Left cardiac atrium (tissue), 4 donors: ENCODE data around the gene RNF11. TPM values are rescaled to one million over a fixed set of nuclear protein-coding genes. Genes with fewer than 3 reads are reported as not detected.
A peak's percentile ranks its signal among the peaks of the same experiment; 100 is the strongest.
"Not testable (repeated sequence)": the region's sequence is repeated elsewhere in the genome, so short reads cannot be mapped to it uniquely, and the experiment has no call there.

Experiments
- ATAC-seq, 2 donors: fragments of 200-7000 bp; cut with Tn5 transposase; one replicate each; pipeline ENCODE4 v1.9.1; 2020; ENCODE audit warnings: mild to moderate bottlenecking in 2 of 2, moderate library complexity in 2 of 2
- DNase-seq: peaks from one replicate; pipeline ENCODE4 v3.0.0-alpha.2; 2020
- intact Hi-C, 2 donors: fragments of 100-400 bp; cut with DNase I; formaldehyde crosslinking; loops; one replicate each; pipeline versions ENCODE4 v1.14.1 to v1.15.1; 2022 to 2023
- total RNA-seq, 2 donors: library from RNA; stranded (reverse); fragmentation: NEBNext Ultra II Directional; extraction: Animal tissue kit (Norgen Biotek cat#: 25700); gene quantifications; one replicate each; pipeline ENCODE4 v1.2.1, GENCODE V29; 2021
- donor health status: DM: no; HTN: yes; CAD: no.
- donor health status: DM: no; HTN: yes; CAD: no; lungs with severe emphysema.
- donor health status: DM: yes; HTN: yes; CAD: no.
- donor health status: Dilated cardiomyopathy.

The RNF11 gene
- total RNA-seq, 2 donors from 2014 or later: 102 to 103 TPM

GRCh38 chr1:51222809-51223208 is 13.3 kb upstream of the RNF11 start:
- DNase-seq: no peak
- intact Hi-C loops: no loop called here
- peak in 1 of 2 donors; percentile 12 for ATAC-seq

GRCh38 chr1:51224255-51224654 is 11.8 kb upstream of the RNF11 start:
- intact Hi-C loops: no loop called here
- no peak for ATAC-seq

GRCh38 chr1:51227231-51227960 is 8.7 kb upstream of the RNF11 start:
- ATAC-seq, DNase-seq, intact Hi-C loops: not testable (repeated sequence)

More at GRCh38 chr1:51224255-51224654, 11.8 kb upstream of the RNF11 start:
- DNase-seq: no peak

GRCh38 chr1:51228471-51228870 is 7.6 kb upstream of the RNF11 start:
- intact Hi-C loops, DNase-seq, ATAC-seq: not testable (repeated sequence)

- DNase-seq (no peak), ATAC-seq (no peak)
- intact Hi-C loops: no loop called here
Measured at GRCh38 chr1:51230501-51231078, 5.5 kb upstream of the RNF11 start.

GRCh38 chr1:51231120-51231519 is 5.0 kb upstream of the RNF11 start:
- ATAC-seq: no peak
- no peak for DNase-seq
- intact Hi-C loops: no loop called here

- DNase-seq (no peak), ATAC-seq (no peak)
- intact Hi-C loops: no loop called here
Measured at GRCh38 chr1:51231896-51232295, 4.2 kb upstream of the RNF11 start.

GRCh38 chr1:51234236-51234635 is 1.8 kb upstream of the RNF11 start:
- DNase-seq, intact Hi-C loops, ATAC-seq: not testable (repeated sequence)

GRCh38 chr1:51234721-51235425 is 1.2 kb upstream of the RNF11 start:
- ATAC-seq (peak in 1 of 2 donors; percentile 35), DNase-seq (peak; percentile 70)
- intact Hi-C loops: no loop called here

- intact Hi-C loops: no loop called here
- ATAC-seq (peak; percentile 52 to 54), DNase-seq (peak; percentile 52)
Measured at GRCh38 chr1:51236531-51237350, 668 bp downstream of the RNF11 start.

GRCh38 chr1:51237351-51238033 is 1.4 kb downstream of the RNF11 start:
- ATAC-seq: no peak
- intact Hi-C loops: no loop called here
- DNase-seq: no peak

- ATAC-seq: no peak
- no peak for DNase-seq
- intact Hi-C loops: no loop called here
Measured at GRCh38 chr1:51238034-51238403, 1.9 kb downstream of the RNF11 start.

GRCh38 chr1:51240084-51240483 is 4.0 kb downstream of the RNF11 start:
- intact Hi-C loops: no loop called here
- DNase-seq (no peak), ATAC-seq (no peak)

- no peak for DNase-seq
- intact Hi-C loops: no loop called here
- no peak for ATAC-seq
Measured at GRCh38 chr1:51241119-51241518, 5.0 kb downstream of the RNF11 start.

GRCh38 chr1:51242546-51242945 is 6.5 kb downstream of the RNF11 start:
- ATAC-seq (no peak), DNase-seq (no peak)
- intact Hi-C loops: no loop called here

GRCh38 chr1:51247022-51247421 is 10.9 kb downstream of the RNF11 start:
- DNase-seq (no peak), ATAC-seq (no peak)
- intact Hi-C loops: no loop called here

GRCh38 chr1:51247499-51247898 is 11.4 kb downstream of the RNF11 start:
- DNase-seq: no peak
- ATAC-seq: peak in 1 of 2 donors; percentile 14
- intact Hi-C loops: no loop called here

GRCh38 chr1:51249445-51249844 is 13.4 kb downstream of the RNF11 start:
- ATAC-seq (no peak), DNase-seq (no peak)
- intact Hi-C loops: no loop called here

- intact Hi-C loops, ATAC-seq, DNase-seq: not testable (repeated sequence)
Measured at GRCh38 chr1:51250729-51251128, 14.7 kb downstream of the RNF11 start.
